Activated CD4-positive, alpha-beta T cell treated with anti-CD3 and anti-CD28 coated beads, Interleukin-10, Interleukin-2, amounts not matched to agents 100 ng/mL and 50 ng/mL, durations not matched to agents 16 hours and 8 hours (primary cell): ENCODE data around the gene PRAC2.

ENCODE experiments used
- DNase-seq: peaks from one replicate; pipeline ENCODE4 v3.0.0-alpha.2; 2020

Gene PRAC2

DNA sequence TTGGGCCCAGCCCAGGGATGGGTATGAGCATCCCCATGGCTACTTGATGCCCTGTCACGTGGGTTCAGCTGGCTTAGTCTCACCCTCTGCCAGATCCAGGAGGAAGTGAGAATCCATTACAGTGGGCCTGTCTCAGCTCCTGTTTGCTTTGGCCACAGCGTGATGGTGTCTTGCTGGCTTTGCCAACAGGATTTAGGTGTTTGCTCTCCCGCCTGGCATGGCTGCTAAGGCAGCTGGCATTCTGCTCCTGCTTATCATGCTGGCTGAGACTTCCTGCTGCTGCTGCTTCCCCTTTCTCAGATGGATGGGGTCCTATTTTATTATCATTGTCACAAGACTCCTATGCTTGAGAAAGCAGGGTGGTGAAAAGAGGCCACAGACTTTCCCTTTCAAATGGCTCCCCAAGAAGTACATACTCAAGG, 33.9 kb downstream of the PRAC2 start:
- DNase-seq = no peak

DNA sequence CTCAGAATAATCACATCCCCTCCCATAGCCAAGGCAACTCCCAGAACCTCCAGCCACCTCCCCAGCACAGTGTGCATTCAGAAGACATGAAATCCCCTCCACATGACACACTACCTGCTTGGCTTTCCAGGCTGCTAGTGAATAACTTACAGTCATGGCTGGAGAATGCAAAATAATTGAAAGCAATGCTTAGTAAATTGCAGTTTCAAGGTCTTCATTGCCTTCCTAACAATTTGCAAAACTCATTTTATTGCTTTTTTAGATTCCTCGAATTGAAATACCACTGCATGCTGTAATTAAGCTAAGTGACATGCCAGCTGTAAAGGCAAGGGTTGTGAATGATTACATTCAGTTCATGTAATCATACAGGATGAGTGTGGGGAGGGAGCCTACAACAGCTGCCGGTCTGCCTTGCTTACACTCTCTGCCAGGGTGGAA, 34.6 kb downstream of the PRAC2 start:
- DNase-seq = no peak

DNA sequence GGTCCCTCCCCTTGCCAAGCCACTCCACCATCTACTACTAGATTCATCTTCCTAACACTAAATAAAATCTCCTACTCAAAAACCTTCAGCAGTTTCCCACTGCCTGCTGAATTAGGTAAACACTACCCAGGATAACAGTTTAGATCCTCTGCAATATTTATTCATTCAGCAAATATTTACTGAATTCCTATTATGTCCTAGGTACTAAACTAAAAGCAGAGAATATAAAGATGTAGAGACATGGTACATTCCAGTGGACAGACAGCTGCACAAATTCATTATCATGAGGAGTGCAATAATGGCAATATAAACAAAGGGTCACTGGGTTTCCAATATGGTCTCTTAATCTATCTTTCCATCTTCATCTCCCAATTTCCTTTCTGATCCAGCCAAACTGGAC, 36.3 kb downstream of the PRAC2 start:
- DNase-seq = no peak

DNA sequence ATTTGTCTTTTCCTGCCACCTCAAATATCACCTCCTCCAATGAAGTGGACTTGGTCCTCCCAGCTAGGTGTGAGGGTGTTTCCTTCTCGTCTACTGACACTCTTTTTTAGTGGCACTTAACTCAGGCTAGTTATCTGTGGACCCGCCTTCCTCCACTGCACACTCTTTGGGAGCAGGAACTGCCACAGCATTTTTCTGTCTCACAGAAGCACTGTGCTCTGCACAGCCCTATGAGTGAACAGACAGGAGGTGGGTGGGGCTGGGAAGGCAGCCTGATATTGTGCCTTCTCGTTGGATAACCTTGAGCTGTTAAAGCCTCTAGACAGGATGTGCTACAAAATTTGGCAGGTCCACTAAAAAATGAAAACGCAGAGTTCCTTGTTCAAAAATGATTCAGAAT, 37.4 kb downstream of the PRAC2 start:
- no peak for DNase-seq

DNA sequence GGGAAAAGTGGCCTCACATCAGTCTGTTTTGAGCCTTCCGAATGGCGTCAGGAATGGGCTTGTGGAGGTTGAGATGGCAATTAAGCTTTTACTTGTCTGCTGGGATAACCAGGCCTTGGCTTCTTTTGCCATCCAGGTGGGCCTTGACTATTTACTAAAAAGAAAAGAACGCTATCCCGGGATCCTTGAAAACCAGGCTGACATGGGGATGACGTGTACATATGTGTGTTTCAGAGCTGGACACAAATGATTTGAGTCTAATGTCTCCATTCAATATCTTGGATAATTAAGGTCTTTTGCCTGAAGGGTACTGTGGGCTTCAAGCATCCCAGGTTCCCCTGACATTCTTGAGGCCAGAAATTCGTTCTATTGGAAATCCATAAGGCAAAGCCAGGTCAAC, 38.1 kb downstream of the PRAC2 start:
- no peak for DNase-seq

DNA sequence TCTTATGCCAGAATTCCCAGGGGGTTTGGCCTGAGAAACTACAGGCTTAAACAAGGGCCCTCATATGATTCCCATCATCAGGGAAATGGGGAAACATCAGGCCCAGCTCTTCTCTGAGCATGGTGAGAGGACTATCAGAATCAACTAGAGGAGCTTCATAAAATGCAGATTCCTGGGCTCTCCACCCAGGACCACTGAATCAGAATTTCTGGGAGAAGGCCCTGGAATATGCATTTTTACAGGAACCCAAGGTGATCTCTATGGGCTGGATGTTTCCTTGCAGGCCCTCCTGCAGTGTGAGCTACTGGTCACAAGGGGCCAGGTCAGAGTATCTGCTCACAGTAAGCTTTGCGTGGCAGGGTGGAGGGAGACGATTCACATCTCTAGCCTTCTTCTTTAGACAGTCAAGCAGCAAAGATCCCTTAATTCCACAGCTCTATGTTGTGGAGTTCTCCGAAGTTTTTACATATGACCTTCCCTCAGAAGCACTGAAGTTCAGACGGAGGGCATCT, 44.3 kb downstream of the PRAC2 start:
- DNase-seq = no peak

DNA sequence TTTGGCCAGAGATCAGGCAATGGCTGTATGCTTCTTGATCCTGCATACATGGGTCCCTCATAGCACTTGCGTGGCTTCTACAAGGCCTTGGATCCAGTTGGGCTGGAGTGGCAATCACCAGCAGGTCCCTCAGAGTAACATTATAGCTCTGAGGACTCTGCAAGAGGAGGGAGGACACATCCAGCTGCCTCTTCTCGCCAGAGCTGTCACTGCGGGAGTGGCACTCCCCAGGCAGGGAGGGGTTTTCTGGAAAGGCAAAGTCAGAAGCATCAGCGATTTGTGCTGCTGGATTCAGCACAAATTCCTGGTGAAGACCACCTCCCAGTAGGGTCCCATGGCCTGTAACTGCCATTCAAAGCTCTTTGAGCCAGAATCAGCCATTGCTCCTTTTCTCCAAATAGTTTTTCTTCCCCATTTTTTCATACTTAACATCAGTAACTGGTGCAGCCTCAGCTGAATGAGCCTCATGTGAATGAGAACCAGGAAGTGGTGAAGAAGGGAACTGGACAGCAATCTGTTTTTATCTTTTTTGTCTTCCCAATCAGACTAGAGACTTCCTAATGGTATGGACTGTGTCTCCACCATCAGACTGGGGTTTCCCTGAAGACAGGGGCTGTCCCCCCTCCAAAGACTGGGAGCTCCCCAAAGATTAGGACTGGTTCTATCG, 46.2 kb downstream of the PRAC2 start:
- no peak for DNase-seq

DNA sequence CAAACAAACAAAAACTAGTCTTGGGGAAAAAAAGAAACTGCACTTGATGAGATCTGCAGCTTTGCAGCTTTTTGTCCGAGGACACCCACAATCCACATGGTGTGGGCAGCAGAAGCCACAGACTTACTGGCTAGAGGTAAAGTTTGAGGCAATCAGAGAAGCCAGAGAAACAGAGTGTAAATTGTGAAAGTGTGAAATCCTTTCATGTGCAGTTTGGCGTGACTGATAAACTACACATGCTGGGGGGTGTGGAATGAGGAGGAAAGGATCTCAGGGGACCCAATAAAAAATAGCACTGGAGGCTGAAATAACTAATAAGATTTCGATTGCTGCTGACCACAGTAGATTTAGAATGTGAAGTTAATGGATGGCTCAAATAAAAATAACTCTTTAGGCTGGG, 48.0 kb downstream of the PRAC2 start:
- no peak for DNase-seq

DNA sequence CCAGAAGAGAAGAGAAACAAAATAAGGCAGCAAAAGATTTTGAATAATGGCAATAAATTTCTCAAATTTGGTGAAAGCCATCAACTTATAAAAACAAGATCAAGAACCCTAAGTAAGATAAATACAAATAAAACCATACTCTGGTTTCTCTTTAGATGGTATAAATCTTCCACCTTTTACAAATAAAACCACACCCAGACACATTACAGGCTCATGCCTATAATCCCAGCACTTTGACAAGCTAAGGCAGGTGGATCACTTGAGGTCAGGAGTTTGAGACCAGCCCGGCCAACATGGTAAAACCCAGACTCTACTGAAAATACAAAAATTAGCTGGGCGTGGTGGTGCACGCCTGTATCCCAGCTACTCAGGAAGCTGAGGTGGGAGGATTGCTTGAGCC, 50.3 kb downstream of the PRAC2 start:
- DNase-seq = no peak
